Fibroblast of skin of left biceps (primary cell): ENCODE measurements around the gene KRTAP29-1.
"Not testable (repeated sequence)": the region's sequence is repeated elsewhere in the genome, so short reads cannot be mapped to it uniquely, and the experiment has no call there.

Experiments
- DNase-seq, 2 experiments: peaks; one replicate each; pipeline ENCODE4 v3.0.0-alpha.2; 2013; ENCODE audit warnings: low read depth in 2 of 2

Gene KRTAP29-1

GRCh38 chr17:41298458-41299135, 4.1 kb downstream of the KRTAP29-1 start:
- DNase-seq: no peak

GRCh38 chr17:41296846-41297245, 5.8 kb downstream of the KRTAP29-1 start:
- no peak for DNase-seq

- DNase-seq: peak; percentile 43 to 48
Measured at GRCh38 chr17:41294016-41294415, 8.6 kb downstream of the KRTAP29-1 start.

DNA sequence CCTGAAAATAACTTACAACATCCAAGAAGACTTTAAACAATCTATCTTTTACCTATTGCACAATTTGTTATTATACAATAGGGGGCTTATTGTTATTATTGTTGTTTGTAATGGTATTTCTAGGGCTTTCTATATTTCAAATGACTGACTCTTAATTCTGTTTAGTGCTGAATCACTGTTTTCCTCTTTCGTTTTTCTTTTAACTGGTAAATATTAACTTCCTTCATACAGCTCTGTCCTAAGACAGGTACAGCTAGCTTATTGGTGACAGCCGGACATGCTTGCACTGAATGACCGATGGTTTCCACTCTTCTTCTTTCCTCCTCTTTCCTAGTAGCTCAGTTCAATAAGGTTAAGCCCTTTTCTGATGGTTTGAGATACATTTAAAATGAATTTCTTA, 15.6 kb downstream of the KRTAP29-1 start:
- no peak for DNase-seq

DNA sequence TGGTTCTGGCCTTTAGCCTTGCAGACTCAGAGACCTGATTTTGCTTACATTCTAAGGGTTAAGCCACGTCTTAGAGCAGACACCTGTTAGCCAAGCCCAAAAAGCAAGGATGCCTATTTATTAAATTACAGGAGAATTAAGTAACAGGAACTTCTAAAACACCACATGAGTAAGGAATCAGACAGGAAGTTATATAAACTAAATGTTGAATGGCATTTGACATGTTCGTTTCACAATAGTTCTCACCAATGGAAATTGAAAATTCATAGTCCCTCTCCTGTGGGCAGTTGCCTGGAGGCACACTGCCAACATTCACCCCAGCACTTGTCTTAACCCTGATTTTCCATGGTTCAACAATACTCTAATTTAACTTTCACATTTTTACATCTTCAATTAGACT, 18.1 kb downstream of the KRTAP29-1 start:
- DNase-seq: peak in 1 of 2 experiments; percentile 2

GRCh38 chr17:41284043-41284442, 18.6 kb downstream of the KRTAP29-1 start:
- peak; percentile 93 to 94 for DNase-seq

DNA sequence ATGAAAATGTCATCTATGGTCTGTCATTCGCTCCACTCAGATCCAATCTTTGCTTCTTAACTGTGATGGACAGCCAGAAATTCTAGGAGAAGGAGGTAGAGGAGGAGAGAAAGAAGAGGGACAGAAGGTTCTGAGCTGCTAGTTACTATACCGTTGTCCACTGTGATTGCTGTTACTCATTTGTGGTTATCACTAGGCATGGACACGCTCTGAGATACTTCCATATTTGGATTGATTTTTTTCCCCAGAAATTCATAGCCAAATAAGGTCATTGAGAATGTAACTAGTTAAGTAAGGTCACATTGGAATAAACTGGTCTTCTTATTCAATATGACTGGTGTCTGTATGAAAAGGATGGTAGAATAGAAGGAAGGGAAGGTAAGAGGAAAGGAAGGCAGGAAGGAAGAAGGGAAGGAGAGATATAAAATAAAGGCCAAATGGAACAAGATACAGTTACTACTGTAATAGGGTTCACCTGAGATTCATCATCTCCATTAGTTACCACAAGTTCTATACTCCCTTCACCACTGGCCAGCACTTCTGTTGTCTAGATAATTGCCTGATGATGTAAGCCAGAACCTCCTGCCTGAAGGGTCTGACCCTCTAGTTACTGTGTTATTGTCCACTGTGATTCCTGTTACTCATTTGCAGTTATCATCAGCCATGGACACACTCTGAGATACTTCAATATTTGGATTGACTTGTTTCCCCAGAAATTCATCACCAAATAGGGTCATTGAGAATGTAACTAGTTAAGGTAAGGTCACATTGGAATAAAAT, 24.3 kb downstream of the KRTAP29-1 start:
- no peak for DNase-seq

- not testable (repeated sequence) for DNase-seq
Measured at GRCh38 chr17:41275648-41276190, 26.9 kb downstream of the KRTAP29-1 start, which contains the start of gene KRTAP9-7. KRTAP9-7 (plus strand) TSS chr17:41275698; CDS start chr17:41275698, 0 bp downstream.

DNA sequence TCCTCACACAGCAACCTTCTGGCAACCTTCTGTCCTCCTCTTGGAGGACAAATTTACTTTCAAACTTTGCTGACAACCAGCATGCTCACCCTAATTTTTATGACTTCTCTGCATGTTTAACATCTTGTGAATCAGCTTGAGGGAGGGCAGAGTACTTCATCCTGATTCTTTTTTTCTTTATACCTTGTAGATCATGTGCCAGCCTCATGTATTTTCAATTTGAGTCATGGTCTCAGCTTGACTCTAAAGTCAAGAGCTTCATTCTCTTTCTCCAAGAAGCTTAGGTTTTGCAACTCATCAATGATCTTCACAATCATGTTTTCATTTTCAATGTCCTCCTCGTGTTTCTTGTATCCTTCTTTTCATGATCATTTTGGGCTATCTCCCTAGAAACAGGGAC, 30.8 kb downstream of the KRTAP29-1 start:
- DNase-seq: no peak

DNA sequence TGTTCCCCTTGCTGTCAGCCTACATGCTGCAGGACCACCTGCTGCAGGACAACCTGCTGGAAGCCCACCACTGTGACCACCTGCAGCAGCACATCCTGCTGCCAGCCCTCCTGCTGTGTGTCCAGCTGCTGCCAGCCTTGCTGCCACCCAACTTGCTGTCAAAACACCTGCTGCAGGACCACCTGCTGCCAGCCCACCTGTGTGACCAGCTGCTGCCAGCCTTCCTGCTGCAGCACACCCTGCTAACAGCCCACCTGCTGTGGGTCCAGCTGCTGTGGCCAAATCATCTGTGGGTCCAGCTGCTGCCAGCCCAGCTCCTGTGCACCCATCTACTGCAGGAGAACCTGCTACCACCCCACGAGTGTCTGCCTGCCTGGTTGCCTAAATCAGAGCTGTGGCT, 31.3 kb downstream of the KRTAP29-1 start:
- not testable (repeated sequence) for DNase-seq

GRCh38 chr17:41267711-41268110, 34.9 kb downstream of the KRTAP29-1 start:
- DNase-seq: no peak

GRCh38 chr17:41265078-41265477, 37.6 kb downstream of the KRTAP29-1 start, which contains the start of gene KRTAP9-6:
KRTAP9-6 (plus strand) TSS chr17:41265378; CDS start chr17:41265378, 0 bp downstream.
- no peak for DNase-seq

DNA sequence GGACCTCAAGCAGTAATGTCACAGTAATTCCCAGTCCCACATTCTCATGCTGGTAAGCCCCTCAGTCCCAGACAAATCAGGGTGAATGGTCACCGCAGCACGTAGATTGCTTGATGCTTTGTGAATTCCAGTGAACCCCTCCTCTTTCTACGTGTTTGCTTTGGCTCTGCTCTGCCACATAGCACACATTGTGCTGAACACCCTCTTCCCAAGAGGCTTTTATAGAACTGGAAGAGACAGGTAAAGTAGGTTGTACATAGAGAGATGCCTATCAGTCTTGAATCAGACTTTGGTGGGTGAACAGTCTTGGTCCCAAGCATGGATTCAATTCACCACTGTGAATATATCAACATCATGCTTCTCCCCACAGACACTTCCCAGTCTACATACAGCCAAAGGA, 38.1 kb downstream of the KRTAP29-1 start:
- no peak for DNase-seq

DNA sequence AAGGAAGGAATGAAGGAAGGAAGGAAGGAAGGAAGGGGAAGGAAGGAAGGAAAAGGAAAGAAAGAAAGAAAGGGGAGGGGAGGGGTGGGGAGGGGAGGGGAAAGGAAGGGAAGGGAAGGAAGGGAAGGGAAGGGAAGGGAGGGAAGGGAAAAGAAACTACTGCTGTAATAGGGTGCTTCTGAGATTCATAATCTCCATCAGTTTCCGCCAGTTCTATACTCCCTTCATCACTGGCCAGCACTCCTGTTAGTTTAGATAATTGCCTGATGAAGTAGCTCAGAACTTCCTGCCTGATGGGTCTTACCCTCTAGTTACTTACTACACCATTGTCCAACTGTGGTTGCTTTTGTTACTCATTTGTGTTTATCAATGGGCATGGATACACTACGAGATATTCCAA, 39.4 kb downstream of the KRTAP29-1 start:
- DNase-seq: no peak

- DNase-seq: no peak
Measured at GRCh38 chr17:41258406-41258805, 44.2 kb downstream of the KRTAP29-1 start.

- peak; percentile 33 to 45 for DNase-seq
Measured at GRCh38 chr17:41256291-41256685, 46.4 kb downstream of the KRTAP29-1 start.

DNA sequence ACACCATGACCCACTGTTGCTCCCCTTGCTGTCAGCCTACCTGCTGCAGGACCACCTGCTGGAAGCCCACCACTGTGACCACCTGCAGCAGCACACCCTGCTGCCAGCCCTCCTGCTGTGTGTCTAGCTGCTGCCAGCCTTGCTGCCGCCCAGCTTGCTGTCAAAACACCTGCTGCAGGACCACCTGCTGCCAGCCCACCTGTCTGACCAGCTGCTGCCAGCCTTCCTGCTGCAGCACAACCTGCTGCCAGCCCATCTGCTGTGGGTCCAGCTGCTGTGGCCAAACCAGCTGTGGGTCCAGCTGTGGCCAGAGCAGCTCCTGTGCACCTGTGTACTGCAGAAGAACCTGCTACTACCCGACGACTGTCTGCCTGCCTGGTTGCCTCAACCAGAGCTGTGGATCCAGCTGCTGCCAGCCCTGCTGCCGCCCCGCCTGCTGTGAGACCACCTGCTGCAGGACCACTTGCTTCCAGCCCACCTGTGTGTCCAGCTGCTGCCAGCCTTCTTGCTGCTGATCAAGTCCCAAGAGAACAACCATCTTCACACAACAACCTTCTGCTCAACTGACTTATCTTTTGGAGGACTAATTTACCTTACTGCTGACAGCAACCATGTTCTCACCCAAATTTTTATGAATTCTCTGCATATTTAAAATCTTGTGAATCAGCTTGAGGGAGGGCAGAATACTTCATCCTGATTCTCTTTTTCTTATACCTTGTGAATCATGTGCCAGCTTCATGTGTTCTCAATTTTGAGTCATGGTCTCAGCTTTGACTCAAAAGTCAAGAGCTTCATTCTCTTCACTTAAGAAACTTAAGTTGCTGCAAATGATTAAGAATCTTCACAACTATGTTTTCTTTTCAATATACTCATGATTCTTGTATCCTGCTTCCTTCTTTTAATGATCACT, 47.0 kb downstream of the KRTAP29-1 start, which contains the start of gene KRTAP9-9:
Gene KRTAP9-9 (plus strand): TSS at position 4 of the 910 bp plus-strand sequence.
- not testable (repeated sequence) for DNase-seq

- no peak for DNase-seq
Measured at GRCh38 chr17:41254861-41255260, 47.8 kb downstream of the KRTAP29-1 start.
